ENCODE measurements around the gene ALPI.

ALPI gene

DNA sequence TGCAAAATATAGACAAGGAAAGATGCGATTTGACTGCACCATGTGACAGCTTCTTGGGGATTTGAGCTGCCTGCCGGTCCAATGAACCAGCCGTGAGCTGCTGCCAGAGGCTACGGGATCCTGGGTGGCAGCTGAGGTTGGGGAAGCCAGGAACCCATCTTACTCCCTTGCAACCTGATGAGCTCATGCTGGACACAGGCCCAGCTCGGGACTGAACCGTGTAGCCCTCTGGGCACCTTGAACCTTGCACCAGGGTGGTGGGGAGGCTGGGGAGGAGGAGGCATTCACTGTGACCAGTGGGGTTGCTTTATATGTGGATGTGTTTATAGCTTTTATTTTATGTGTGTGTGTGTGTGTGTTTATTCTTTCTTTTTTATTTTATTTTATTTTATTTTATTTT, 9.1 kb downstream of the ALPI start:
- DNase-seq: no peak

DNA sequence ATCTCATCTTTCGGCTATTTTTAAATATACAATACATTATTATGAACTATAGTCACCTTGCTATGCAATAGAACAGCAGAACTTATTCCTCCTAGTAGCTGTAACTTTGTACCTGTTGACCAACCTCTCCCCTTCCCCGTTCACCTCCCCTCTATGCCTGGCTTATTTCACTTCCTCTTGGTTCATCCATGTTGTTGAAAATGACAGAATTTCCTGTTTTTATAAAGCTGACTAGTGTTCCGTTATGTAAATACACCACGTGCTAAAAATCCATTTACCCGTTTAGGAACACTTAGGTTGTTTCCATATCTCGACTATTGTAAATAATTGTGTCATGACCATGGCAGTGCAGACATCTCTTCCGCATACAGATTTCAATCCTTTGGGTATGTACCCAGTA, 10.3 kb downstream of the ALPI start:
- no peak for DNase-seq

DNA sequence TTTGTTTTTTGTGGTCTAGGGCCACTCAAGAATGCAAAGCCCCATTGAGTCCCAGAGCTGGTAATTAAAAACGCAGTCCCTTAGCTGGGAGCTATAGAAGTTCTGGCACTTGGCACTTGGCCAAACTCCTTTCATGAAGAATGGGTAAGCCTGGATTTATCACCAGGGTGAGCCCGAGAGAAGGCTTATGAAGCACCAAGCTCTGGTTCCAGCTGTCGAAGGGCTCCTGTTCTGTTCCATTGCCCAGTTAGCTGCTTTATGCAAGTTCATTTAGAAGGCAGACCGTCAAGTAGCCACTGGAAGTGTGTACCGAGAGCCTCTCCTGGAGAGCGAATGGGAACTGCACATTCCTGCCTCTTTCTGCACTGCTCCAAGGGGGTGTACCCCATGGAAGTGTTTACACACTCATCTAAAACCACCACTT, 17.5 kb downstream of the ALPI start:
- peak; percentile 84 for DNase-seq

DNA sequence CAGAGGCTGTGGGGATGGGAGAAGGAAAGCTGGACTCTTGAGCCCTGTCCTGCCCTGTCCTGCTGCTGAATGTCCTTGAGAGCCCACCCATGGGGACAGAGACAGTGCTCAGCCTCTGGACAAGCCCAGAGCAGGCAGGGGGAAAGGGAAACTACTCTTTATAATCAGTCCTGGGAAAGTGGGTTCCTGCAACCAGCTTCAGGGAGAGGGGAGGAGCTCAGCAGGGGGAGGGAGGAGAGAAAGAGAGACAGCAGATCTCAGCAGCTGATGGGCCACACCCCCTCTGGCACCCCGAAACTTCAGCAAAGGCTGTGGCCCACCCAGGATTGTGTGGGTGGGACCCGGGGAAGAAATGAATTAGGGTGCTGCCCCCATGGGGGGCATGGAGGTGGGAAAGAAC, 20.1 kb downstream of the ALPI start:
- no peak for DNase-seq

DNA sequence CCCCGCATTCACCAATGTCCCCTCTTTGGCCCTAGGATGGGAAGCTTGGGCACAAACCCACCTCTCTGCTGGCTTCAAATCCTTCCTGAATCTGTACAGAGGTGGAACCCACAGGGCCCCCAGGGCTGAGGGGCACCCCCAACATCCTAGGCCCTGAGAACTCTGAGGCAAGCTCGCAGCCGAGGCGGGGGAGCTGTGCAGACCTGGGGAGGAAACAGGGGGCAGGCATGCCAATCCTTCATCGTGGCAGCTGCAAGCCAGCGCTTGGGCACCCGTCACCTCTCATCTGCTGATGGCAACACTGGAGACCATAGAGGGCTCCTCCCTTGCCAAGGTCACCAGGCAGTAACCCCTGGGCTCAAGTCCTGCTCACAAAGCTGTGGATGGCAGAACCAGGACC, 20.8 kb downstream of the ALPI start:
- no peak for DNase-seq

DNA sequence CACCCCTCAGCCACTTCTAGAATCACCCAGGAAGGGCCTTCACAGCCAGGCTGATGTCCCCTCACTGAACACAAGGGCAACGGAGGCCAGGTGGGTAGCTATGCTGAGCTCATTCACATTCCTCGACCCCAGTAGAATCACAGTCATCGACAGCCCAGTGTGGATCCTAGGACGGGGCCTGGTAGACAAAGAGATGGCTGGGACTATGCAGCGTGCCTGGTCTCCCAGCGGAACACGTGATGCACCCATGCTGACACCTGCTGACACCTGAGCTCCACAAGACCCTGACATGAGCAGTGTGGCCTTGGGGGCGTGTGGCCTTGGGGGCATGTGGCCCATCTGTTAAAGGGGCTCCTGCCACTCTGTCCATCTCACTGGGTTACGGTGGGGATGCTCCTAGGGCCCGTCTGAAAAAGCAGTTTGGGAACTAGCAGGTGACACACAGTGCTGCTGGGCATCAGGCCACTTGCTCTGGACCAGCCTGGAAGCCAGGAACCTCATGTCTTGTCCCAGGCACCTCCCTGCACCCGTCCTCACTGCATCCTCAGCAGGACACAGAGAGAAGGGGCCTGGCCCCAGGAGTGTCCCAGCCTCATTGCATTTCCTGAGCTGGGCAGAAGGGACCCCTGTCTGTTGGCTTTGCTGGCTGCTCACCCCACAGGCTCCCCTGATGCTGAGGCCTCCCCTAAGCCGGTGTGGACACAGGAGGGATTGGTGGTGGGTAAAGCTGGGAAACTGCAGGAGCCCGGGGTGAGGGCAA, 22.0 kb downstream of the ALPI start:
- DNase-seq: no peak

DNA sequence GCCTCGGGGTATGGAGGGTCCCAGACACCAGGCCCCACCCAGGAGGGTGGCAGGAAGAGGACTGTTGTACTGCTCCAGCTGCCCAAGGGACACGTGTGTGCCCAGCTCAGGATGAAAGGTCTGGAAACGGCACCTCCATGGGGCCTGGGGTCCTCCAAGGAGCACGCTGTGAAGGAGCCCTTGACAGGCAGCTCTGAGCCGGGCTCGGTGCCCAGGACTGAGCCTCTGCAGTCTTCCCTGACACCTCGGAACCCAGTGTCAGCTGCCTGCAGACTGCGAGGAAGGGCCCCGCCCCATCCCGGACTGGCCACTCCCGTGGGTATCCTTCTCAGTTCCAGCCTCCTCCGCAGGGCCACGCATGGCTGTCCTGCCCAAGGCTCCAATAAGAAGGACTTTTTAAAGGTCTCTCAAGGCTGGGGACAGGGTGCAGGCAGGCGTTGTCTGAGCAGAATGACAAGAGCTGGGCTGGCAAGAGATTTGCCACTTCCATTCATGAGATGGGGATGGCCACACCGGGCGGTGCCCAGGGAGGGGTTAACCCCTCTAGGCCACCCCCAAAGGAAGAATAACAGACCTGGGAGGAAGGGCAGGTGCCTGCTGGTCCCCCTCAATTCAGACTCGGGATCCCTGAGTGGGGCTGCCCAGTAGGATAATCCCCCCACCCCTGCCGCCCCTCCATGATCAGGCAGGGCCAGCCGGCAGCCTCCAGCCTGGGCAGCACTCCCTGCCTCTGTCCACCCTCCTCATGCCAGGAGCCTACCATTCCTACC, 22.8 kb downstream of the ALPI start:
- DNase-seq: no peak

DNA sequence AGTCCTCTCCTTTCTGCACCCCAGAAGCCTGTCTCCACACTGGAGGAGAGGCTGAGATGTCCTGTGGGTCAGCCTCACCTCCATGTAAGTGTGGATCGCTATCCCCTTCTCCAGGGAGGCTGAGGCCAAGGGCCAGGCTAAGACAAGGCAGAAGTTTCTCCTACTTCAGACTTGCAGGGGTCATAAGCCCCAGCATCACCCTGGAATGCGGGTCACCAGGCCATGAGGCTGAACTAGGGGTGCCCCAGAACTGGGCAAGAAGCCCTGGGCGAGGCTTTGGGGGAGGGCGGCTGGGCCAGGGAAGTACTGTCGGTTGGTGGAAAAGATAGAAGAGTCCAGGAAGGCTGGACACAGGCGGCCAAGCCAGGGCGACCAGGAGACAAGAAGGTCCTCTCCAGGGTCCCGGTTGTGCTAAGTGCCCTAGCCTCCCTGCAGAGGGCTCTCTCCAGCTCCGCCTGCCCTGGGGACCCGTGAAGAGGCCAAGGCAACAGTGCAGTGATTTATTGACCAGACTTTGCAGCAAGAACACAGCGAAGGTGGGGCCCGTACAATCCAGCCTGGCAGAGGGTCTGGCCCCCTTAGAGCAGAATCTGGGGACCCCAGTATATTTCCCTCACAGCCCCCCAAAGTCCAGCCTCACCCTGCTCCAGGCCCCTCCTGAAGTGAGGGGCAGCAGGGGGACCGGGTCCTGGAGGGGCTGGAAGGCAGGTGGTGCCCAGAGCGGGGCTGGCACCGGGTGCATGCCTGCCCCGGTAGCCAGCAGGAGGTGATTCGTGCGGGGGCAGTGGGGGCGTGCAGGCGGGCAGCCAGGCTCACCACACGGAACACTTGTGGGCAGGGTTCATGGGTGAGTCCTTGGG, 23.6 kb downstream of the ALPI start:
- DNase-seq: no peak

DNA sequence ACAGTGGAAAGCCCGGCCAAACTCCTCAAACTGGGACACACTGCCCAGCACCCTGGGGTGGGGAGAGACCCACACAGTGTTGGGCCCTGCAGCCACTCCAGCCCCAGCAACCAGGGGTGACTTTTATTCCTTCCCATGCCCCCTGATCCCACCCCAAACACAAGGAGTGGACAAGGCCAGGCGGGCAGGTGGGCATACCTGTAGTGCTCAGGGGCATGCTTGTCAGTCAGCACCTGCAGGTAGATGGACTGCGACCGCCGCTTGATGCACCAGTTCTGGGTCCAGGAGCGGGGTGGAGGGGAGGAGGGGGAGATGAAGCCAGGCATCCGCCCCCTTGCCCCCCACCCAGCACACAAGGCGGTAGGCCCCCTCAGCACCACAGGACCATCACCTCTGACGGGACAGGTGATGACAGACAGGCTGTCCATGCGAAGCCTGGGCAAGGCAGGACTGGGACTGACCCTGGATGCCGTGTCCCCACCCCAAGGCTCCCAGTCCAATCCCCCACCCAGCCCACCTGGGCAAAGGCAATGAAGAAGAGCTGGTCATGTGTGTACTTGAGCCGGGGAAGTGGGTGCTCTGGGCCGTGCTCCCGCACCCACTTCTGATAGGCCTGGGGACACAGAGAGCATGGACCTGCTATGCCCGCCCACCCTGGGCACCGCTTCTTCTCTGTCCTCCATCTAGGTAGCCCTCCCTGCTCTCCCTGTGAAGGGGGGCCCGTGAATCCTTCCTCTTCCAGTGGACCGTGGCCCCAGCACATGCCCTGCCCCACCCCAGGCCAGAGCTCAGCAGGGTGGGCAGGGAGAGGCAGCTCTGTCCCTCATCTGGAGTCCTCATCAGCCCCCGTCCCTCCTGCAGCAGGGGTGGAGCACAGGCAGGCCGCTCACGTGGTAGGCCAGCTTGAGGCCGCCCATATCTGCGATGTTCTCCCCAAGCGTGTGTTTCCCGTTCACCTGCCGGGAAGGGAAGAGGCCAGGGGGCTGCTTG, 24.5 kb downstream of the ALPI start:
- DNase-seq: no peak

DNA sequence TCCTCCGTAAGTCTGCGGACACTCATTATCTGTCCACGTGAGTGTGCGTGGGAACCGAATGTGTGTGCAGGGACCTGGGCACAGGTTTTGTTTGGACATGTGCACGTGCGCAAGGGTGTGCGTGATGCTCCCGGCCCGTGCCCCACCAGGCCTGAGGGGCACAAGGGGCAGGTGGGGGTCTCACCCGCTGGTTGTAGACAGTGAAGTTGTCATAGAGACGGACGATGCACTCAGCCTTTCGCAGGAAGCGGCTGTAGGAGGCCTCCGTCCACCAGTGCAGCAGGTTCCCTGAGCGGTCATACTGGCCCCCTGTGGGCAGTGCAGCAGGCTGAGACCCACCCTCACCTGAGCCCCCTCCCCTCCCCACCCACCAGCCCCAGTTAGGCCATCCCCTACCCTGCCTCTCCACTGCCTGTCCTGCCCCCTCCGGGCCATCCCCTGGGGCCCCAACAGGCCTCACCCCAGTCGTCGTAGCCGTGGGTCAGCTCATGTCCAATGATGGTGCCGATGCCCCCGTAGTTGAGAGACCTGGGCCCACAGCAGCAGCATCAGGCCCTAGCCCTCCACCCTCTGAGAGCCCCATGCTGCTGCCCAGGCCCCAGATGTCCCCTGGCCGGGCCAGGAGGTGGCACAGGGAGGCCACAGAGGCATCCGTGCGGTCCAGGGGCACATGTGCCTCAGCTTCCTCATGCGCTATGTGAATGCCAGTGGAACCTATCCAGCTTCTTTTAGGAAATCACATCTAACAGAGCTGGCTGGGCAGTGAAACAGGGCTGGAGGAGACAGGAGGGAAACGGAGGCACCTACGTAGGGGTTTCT, 25.6 kb downstream of the ALPI start:
- DNase-seq: no peak

DNA sequence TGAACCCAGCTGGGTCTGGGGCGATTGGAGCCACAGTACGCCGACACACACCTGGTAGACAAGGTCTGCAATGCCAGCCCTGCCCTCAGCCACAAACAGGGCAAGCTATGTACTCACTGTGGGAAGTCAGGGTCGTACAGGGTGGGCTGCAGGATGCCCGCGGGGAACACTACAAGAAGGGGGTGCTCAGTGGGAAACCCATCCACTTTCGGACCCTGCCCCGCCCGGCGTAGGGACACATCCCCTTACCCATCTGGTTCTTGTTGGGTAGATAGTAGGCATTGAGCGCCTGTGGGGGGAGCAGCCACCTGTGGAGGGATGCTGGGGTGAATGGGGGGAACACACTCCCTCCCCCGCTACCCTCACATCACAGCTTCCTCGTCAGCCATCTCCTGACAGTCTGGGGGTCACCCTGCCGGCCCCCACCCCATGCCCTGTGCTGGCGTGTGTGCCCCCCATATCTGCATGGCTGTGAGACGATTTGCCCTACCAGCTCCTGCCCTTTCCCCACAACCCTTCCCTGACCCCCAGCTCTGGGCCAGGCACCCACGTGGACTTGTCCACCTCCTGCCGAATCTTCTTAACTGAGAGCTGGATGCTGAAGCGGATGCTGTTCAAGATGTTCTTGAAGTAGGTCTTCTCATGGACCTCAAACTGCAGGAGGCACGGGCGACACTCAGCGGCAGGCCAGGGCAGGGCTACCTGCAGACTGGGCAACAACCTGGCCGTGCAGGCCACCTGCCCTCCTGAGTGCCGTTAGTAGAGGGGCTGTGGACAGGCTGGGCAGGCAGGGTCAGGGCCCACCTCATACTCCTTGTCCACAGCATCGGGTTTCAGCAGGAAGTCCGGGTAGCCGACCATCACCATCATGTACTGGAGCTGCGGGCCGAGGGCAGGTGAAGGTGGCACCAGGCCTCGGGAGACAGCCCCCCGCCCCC, 26.6 kb downstream of the ALPI start:
- no peak for DNase-seq

DNA sequence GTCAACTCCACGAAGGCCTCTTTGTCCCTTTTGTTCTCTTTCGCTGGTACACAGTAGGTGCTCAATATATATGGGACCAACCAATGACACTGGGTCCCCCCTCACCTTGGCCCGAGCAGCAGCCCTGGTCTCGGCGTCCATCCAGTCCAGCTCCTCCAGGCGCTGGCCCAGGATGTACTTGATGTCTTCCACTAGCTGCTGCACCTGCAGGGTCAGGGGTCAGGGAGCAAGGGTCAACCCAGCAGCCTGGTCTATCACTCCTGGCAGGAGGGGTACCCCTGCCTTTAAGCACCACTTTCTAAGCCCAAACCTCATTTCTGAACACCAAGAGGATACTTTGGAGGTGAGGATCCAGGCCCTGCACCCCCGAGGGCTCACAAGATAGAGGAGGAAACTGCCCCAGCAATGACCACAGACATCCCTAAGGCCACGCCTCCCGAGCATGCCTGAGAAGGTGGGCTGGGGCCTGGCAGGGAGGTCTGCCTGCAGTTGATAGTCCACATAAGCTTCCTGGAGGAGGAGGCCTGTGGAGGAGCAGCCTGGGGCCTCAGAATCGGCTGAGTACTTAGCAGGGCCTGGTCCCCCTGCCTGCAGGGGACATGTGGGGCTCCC, 27.5 kb downstream of the ALPI start:
- DNase-seq: no peak

DNA sequence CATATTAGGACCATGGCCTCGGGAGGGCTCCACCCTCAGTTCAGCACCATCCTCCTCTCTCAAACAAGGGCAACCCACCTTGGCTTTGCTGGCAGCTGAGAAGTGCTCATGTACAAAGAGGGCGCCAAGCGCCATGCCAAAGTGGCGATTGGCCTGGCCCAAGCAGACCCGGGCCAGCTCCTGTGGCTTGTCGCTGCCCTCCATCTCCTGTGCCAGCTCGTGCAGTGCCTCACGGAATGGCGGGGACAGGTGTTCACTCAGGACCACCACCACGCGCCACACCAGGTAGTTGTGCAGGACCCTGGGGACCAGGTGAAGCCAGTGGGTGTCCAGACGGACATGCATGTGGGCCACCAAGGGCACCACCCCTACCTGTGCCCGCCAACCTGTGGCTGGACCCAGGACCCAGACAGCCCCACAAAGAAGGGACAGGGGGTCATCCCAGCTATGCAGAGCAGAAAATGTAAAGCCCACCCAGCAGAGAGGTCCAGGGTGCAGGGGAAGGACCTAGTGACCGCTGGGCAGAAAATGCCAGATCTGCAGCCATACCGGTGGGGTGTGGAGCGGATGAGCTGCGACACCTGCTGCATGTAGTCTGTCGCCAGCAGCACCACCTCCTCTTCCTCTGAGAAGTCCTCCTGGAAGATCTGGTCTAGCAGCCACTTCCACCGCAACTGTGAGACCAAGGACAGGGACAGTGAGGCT, 28.1 kb downstream of the ALPI start:
- no peak for DNase-seq

DNA sequence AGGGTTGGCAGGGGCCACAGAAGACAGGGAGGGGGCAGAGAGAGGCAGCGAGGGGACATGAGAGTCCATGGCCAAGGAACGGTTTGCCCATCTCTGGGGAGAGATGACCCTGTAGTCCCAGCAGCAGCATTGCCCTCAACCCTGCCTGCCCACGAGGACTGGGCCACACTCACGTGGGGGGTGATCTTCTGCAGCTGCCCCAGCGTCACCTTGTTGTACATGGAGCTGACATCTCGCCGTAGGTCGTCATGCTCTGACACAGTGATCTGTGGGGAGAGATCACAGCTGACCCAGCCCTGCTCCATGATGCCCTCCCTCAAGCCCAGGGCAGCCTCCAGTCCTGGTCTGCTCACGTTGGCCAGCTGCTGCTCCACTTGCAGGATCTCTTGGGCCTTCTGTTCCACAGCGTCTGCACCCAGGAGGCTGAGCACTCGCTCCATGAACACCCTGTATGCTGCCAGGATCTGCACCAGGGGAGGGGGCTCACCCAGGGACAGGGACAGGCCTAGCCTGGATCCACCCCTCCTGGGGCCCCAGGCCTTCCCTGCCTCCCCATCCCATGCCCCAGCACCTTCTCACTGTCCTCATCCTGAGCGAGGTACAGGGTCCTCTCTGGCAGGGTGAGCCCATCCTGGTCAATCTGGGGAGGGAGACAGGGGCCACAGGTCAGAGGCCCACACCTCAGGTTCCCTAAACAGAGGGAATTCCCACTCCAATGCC, 28.8 kb downstream of the ALPI start:
- DNase-seq: no peak

DNA sequence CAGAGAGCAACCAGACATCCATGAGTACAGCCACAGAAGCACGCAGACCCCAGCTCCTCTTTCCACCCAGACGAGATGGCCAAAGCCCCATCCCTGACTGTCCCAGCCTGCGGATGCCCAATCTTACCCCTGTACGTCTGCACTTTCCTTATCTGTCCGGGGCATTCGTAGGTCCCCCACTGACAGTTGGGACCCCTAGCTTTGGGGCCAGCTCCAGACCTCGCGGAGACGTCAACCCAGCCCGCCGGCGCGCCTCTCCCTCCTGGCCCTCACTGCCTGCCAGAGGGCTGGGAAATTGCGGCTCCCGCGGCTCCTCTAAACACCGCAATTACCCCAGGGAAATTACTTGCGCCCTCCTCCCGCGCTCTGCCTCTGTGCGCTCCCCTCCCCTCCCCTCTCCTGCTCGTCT, 29.4 kb downstream of the ALPI start:
- no peak for DNase-seq

DNA sequence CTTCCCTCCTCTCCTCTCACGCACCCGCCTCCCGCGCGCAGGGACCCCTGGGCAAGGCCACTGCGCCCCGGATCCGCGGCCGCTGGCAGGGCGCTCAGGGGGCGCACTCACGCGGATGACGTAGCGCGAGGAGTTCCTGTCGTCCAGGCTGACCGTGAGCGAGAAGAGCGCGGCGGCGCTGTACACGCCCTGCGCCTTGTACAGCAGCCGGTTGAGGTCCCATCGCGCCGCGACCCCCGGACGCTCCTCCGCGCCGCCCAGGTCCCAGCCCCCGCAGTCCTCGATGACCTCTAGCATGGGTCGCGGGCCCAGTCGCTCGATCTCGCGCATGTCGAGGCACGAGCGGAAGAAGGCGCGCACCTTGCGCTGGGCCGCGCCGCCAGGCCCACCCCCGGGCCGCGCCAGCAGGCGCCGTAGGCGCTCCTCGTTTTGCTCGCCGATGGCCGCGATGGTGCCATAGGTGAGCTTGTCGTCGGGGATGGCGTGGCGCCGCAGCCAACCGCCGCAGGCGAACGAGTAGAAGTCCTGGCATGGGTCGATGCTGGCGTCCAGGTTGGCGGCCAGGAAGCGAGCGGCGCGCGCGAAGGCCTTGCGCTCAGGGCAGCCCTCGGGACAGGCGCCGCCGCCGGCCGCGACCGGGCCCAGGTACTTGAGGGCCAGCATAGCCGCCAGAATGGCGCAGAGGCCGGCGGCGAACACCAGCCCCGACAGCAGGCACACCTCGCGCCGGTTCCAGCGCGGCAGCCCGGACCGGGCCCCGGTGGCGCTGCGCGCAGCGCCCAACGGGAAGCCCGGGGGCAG, 30.0 kb downstream of the ALPI start:
- no peak for DNase-seq

DNA sequence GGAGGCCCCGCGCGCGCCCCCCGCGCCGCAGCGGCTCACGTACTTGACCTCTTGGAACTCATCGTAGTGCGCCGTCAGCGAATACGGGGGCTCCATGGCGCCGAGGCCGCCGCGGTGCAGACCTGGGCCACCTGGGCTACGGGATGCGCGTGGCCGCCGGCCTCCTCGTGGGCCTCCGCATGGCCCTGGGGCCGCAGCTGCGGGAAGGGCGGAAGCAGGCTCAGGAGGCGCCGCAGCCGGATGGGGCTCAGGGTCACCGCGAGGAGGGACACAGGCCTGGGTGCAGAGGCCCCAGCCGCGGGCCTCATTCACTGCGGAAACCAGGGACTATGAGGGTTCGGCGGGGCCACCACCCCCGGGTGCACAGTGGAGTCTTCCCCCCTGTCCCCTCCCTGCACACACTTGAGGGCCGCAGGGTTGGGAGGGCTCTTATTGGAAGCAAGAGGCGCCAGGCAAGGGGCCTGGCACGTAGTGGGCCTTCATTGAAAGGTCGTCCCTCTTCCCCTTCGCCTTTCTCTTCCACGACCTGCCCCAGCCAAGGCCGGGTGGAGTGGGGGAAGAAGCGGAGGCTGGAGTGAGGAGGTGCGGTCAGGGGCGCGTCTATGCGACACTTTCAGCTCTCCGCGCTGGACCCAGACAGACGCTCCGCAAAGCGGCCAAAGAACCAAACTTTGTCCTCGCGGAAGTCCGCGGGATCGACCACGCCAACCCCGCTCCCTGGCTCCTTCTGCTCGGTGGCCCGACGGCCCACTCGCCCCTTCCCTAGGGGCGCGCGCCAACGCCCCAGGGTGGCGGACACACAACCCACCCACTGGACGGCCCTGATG, 30.8 kb downstream of the ALPI start:
- no peak for DNase-seq

Data from NCI-H345 (cell line).